ENCODE measurements around the gene SUSD1. TPM values are rescaled to one million over a fixed set of nuclear protein-coding genes. Genes with fewer than 3 reads are reported as not detected.

Gene SUSD1
- total RNA-seq, 2 donors from 2014 or later, result 6.2 to 10.6 TPM

GRCh38 chr9:112044186-112044585 is 130.9 kb downstream of the SUSD1 start:
- peaks cover 0 to 14% of the 10 kb centered on the region in 2 donors for H3K4me1 ChIP-seq
- H3K9me3 ChIP-seq, result no peaks in the 10 kb centered on the region
- no peak for DNase-seq (ENCODE audit: low spot score)
- H3K27me3 ChIP-seq, result no peaks in the 10 kb centered on the region
- TF ChIP-seq, protein P1, sequence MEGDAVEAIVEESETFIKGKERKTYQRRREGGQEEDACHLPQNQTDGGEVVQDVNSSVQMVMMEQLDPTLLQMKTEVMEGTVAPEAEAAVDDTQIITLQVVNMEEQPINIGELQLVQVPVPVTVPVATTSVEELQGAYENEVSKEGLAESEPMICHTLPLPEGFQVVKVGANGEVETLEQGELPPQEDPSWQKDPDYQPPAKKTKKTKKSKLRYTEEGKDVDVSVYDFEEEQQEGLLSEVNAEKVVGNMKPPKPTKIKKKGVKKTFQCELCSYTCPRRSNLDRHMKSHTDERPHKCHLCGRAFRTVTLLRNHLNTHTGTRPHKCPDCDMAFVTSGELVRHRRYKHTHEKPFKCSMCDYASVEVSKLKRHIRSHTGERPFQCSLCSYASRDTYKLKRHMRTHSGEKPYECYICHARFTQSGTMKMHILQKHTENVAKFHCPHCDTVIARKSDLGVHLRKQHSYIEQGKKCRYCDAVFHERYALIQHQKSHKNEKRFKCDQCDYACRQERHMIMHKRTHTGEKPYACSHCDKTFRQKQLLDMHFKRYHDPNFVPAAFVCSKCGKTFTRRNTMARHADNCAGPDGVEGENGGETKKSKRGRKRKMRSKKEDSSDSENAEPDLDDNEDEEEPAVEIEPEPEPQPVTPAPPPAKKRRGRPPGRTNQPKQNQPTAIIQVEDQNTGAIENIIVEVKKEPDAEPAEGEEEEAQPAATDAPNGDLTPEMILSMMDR (IDR thresholded peaks at IDR 0.05), result no peak
- no peaks in the 10 kb centered on the region for H3K36me3 ChIP-seq
- H3K27ac ChIP-seq, result no peak overlapping the region
- H3K4me3 ChIP-seq, result no peak overlapping the region

DNA sequence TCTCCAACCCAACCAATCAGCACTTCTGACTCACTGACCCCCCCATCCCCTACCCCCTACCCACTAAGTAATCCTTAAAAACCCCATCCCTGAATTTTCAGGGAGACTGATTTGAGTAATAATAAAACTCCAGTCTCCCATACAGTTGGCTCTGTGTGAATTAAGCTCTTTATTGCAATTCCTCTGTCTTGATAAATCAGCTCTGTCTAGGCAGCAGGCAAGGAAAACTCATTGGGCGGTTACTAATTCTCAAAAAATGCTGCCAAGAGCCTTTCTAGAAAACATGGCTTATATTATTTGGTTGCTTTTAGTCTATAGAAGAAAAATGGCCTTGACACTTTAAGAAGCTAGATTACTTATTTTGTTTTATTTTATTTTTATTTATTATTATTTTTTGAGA is 131.7 kb downstream of the SUSD1 start:
- TF ChIP-seq, protein P1 (IDR thresholded peaks at IDR 0.05), result no peak
- no peak overlapping the region for H3K27ac ChIP-seq

GRCh38 chr9:112042769-112043168 is 132.3 kb downstream of the SUSD1 start:
- no peaks in the 10 kb centered on the region for H3K9me3 ChIP-seq
- peaks cover 0 to 10% of the 10 kb centered on the region in 2 donors for H3K4me1 ChIP-seq
- no peaks in the 10 kb centered on the region for H3K27me3 ChIP-seq
- TF ChIP-seq, protein P1 (IDR thresholded peaks at IDR 0.05), result no peak
- no peak overlapping the region for H3K4me3 ChIP-seq
- no peaks in the 10 kb centered on the region for H3K36me3 ChIP-seq
- no peak overlapping the region for H3K27ac ChIP-seq
- DNase-seq (ENCODE audit: low spot score), result no peak

More for the DNA sequence above, 131.7 kb downstream of the SUSD1 start:
- Histone ChIP-seq H3K36me3 (no peaks in the 10 kb centered on the region), H3K27me3 (no peaks in the 10 kb centered on the region), H3K4me1 (peaks cover 0 to 10% of the 10 kb centered on the region in 2 donors), H3K9me3 (no peaks in the 10 kb centered on the region), H3K4me3 (no peak overlapping the region)
- no peak for DNase-seq (ENCODE audit: low spot score)

GRCh38 chr9:112042244-112042638 is 132.9 kb downstream of the SUSD1 start:
- H3K4me1 ChIP-seq, result peaks cover 0 to 10% of the 10 kb centered on the region in 2 donors
- H3K36me3 ChIP-seq, result no peaks in the 10 kb centered on the region
- H3K27ac ChIP-seq, result no peak overlapping the region
- TF ChIP-seq, protein P1 (IDR thresholded peaks at IDR 0.05), result no peak
- no peaks in the 10 kb centered on the region for H3K27me3 ChIP-seq
- H3K9me3 ChIP-seq, result no peaks in the 10 kb centered on the region
- no peak for DNase-seq (ENCODE audit: low spot score)
- no peak overlapping the region for H3K4me3 ChIP-seq

GRCh38 chr9:112041536-112042243 is 133.4 kb downstream of the SUSD1 start:
- TF ChIP-seq, protein P1 (IDR thresholded peaks at IDR 0.05), result no peak
- H3K4me3 ChIP-seq, result no peak overlapping the region
- no peak overlapping the region for H3K27ac ChIP-seq
- H3K9me3 ChIP-seq, result no peaks in the 10 kb centered on the region
- peaks cover 0 to 10% of the 10 kb centered on the region in 2 donors for H3K4me1 ChIP-seq
- no peaks in the 10 kb centered on the region for H3K36me3 ChIP-seq
- peak; percentile 70 for DNase-seq (ENCODE audit: low spot score)
- no peaks in the 10 kb centered on the region for H3K27me3 ChIP-seq

- Histone ChIP-seq H3K9me3 (no peaks in the 10 kb centered on the region), H3K27me3 (no peaks in the 10 kb centered on the region), H3K4me3 (no peak overlapping the region), H3K27ac (no peak overlapping the region), H3K4me1 (peaks cover 0 to 10% of the 10 kb centered on the region in 2 donors), H3K36me3 (no peaks in the 10 kb centered on the region)
- no peak for DNase-seq (ENCODE audit: low spot score)
- TF ChIP-seq, protein P1 (IDR thresholded peaks at IDR 0.05), result no peak
Observed at GRCh38 chr9:112041199-112041535, 133.9 kb downstream of the SUSD1 start.

Data from right atrium auricular region (tissue), 2 donors.